ENCODE results near the gene LRRC28.

- TF ChIP-seq ZNF274 (IDR thresholded peaks at IDR 0.05; ENCODE audit: low read depth, low read length) (no peak), YY1 (IDR thresholded peaks at IDR 0.05; ENCODE audit: insufficient read depth, insufficient read length) (no peak)
These were observed 4.2 kb upstream of the LRRC28 start for GRCh38 chr15:99247062-99247461.

Data from NT2/D1 (cell line).